Thymus (tissue), 11 donors: ENCODE measurements around the gene EXOSC10. TPM values are rescaled to one million over a fixed set of nuclear protein-coding genes. Genes with fewer than 3 reads are reported as not detected.

Experiments
- DNase-seq, 9 donors: peaks; one replicate each; pipeline ENCODE4 v3.0.0-alpha.2; 2013; ENCODE audit warnings: low spot score in 9 of 9, low read depth in 6 of 9, missing footprints in 1 of 9
- H3K27ac ChIP-seq, 2 donors: one replicate each; pipeline ENCODE4 v1.5.1; 2013; ENCODE audit warnings: control low read depth in 1 of 2, low read depth in 1 of 2, low read length in 1 of 2, mild to moderate bottlenecking in 1 of 2, moderate library complexity in 1 of 2
- H3K27me3 ChIP-seq, 2 donors: one replicate each; pipeline ENCODE4 v1.5.1; 2013; ENCODE audit warnings: low read length in 1 of 2; ENCODE audit not compliant: control insufficient read depth in 2 of 2, insufficient read depth in 1 of 2
- H3K36me3 ChIP-seq, 2 donors: one replicate each; pipeline ENCODE4 v1.5.1; 2013; ENCODE audit warnings: low read length in 1 of 2, mild to moderate bottlenecking in 1 of 2, moderate library complexity in 1 of 2; ENCODE audit not compliant: control insufficient read depth in 2 of 2, insufficient read depth in 2 of 2
- H3K4me1 ChIP-seq, 2 donors: one replicate each; pipeline ENCODE4 v1.5.1; 2013; ENCODE audit warnings: low read length in 2 of 2; ENCODE audit not compliant: control insufficient read depth in 2 of 2, insufficient read depth in 2 of 2
- H3K4me3 ChIP-seq, 2 donors: one replicate each; pipeline ENCODE4 v1.5.1; 2013; ENCODE audit warnings: low read length in 2 of 2, control low read depth in 1 of 2, mild to moderate bottlenecking in 1 of 2
- H3K9me3 ChIP-seq, 2 donors: one replicate each; pipeline ENCODE4 v1.5.1; 2013; ENCODE audit warnings: low read length in 1 of 2, mild to moderate bottlenecking in 1 of 2; ENCODE audit not compliant: control insufficient read depth in 2 of 2, insufficient read depth in 1 of 2
- WGBS: extraction: QIAGEN DNeasy Blood & Tissue Kit; methylation state at CpG from one replicate; pipeline ENCODE4 v1.1.7; 2013; 5-methylcytosine and 5-hydroxymethylcytosine counted together
- polyA plus RNA-seq: library from polyadenylated mRNA; stranded (reverse); fragments of 200-250 nt; gene quantifications from one replicate; pipeline ENCODE4 v1.2.3, GENCODE V29; 2013
- total RNA-seq: library from RNA; stranded (reverse); fragments of 120-200 nt; gene quantifications from one replicate; pipeline ENCODE4 v1.2.4, GENCODE V29; 2013
- donor health status: healthy.

Gene EXOSC10
- total and polyA plus RNA-seq, 2 donors, result 44.9 to 52.2 TPM

DNA sequence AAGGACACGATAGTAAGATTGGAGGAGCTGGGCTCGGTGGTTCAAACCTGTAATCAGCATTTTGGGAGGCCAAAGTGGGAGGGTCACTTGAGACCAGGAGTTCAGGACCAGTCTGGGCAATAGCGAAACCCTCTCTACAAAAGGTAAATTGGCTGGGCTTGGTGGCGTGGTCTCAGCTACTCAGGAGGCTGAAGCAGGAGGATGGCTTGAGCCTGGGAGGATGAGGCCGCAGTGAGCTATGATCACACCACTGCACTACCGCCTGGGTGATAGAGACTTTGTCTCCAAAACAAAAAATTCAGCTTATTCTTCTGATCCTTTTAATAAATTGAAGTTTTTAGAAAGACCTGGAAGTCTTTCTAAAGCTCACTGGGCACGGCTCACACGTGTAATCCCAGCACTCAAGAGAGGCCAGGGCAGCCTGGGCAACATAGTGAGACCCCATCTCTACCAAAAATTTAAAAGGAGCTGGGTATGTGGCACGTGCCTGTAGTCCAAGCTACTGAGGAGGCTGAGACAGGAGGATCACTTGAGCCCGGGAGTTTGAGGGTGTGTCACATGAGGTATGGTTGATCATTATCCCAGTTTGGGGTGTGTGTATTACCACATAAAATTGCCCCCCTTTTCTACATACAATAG lies 67.9 kb downstream of the EXOSC10 start:
- peaks cover 12 to 17% of the 10 kb centered on the region in 2 donors for H3K36me3 ChIP-seq
- no peak overlapping the region for H3K4me3 ChIP-seq
- no peak for DNase-seq
- 96% methylated on average over 10 of the region's 10 CpGs for WGBS
- no peaks in the 10 kb centered on the region for H3K27me3 ChIP-seq
- H3K9me3 ChIP-seq, result no peaks in the 10 kb centered on the region
- H3K27ac ChIP-seq, result no peak overlapping the region
- H3K4me1 ChIP-seq, result no peaks in the 10 kb centered on the region

DNA sequence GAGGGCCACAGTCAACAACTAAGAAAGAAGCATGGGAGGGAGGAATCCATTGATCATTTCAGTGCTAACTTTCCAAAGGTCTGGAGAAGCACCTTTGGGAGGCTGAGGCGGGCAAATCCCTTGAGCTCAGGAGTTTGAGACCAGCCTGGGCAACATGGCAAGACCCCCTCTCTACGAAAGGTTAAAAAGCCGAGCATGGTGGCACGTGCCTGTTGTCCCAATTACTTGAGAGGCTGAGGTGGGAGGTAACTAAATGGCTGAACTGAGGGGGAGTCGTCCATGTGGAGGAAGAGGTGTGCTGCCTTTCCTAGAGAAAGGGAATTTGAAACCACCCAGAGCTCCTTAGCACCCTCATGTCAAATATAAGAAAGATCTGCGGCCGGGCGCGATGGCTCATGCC lies 68.8 kb downstream of the EXOSC10 start:
- peaks cover 15 to 25% of the 10 kb centered on the region in 2 donors for H3K36me3 ChIP-seq
- H3K27ac ChIP-seq, result no peak overlapping the region
- WGBS, result 96% methylated on average over 9 of the region's 9 CpGs
- no peak for DNase-seq
- H3K27me3 ChIP-seq, result no peaks in the 10 kb centered on the region
- no peaks in the 10 kb centered on the region for H3K4me1 ChIP-seq
- H3K4me3 ChIP-seq, result no peak overlapping the region
- no peaks in the 10 kb centered on the region for H3K9me3 ChIP-seq

DNA sequence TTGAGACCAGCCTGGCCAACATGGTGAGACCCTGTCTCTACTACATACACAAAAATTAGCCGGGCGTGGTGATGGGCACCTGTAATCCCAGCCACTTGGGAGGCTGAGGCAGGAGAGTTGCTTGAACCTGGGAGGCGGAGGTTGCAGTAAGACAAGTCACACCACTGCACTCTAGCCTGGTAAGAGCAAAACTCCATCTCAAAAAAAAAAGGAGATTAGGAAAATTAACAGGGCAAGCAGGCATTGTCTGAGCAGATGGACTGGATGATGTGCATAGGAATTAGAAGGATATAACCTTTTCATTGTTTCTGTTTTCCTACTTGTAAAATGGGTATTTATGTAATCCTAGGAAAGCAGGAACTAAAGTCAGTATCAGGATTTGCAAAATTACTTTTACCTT lies 71.7 kb downstream of the EXOSC10 start:
- H3K36me3 ChIP-seq, result peaks cover 23 to 45% of the 10 kb centered on the region in 2 donors
- H3K4me3 ChIP-seq, result no peak overlapping the region
- WGBS, result 97% methylated on average over 3 of the region's 3 CpGs
- no peaks in the 10 kb centered on the region for H3K27me3 ChIP-seq
- no peaks in the 10 kb centered on the region for H3K4me1 ChIP-seq
- no peaks in the 10 kb centered on the region for H3K9me3 ChIP-seq
- H3K27ac ChIP-seq, result no peak overlapping the region
- DNase-seq, result no peak

DNA sequence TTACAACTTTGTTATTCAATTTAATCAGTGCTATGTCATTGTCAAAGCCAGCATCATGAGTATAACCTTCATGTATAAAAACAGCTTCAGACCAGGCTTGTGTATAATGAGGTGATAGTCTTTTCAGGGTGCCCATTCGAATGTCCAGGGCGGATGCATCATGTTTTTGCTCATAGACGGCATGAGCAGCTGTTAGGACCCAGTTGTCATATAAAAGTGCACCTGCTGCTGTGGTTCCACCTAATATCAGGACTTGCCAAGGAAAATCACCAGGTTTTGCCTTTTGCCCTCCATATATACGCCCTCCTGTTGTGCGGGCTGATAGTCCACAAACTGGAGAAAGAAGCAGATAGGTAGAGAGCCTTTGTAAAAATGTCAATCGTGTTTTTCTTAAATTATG lies 72.4 kb downstream of the EXOSC10 start:
- no peaks in the 10 kb centered on the region for H3K9me3 ChIP-seq
- no peaks in the 10 kb centered on the region for H3K27me3 ChIP-seq
- 81% methylated on average over 6 of the region's 6 CpGs for WGBS
- H3K36me3 ChIP-seq, result peaks cover 25 to 49% of the 10 kb centered on the region in 2 donors
- no peak overlapping the region for H3K4me3 ChIP-seq
- H3K4me1 ChIP-seq, result no peaks in the 10 kb centered on the region
- H3K27ac ChIP-seq, result no peak overlapping the region
- DNase-seq, result no peak

DNA sequence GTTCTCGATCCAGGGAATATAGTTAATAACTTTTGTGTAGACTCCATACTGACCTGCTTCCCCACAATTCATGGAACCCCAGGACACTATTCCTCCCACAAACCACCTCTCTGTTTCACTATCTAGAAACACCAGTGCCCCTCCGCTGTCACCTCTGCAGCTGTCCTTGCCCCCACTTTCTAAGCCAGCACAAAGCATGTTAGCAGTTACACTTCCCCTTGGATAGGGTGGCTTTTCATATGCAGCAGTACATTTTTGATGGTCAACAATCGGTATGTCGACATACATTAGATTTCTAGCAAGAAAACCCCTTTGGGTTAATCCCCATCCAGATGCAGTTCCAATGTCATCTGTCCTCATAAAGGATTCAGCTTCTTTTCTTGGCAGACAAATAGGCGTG lies 72.8 kb downstream of the EXOSC10 start:
- 98% methylated on average over 5 of the region's 5 CpGs for WGBS
- no peaks in the 10 kb centered on the region for H3K9me3 ChIP-seq
- peaks cover 29 to 53% of the 10 kb centered on the region in 2 donors for H3K36me3 ChIP-seq

DNA sequence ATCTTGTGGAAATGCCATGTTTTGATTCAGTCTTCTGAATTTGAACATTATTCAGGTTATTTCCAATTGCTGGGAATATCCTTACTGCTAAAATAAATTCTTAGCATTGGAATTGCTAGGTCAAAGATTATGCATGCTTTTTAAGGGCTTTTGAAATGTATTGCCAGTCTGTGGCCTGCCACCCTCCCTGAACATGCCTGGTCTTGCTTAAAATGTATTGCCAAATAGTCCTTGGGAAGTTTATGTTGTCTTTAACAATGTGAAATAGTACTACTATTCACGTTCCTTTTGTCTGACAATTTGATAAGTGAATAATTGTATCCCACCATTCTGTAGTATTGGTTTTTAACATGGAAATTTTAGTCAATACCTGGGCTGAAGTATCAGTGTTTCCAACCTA lies 73.6 kb downstream of the EXOSC10 start:
- Histone ChIP-seq H3K27me3 (no peaks in the 10 kb centered on the region), H3K4me3 (no peak overlapping the region), H3K9me3 (no peaks in the 10 kb centered on the region), H3K36me3 (peaks cover 36 to 62% of the 10 kb centered on the region in 2 donors), H3K4me1 (no peaks in the 10 kb centered on the region), H3K27ac (no peak overlapping the region)
- DNase-seq, result no peak
- WGBS, result 95% methylated on average over 1 of the region's 1 CpG

More for the DNA sequence above, 72.8 kb downstream of the EXOSC10 start:
- Histone ChIP-seq H3K27ac (no peak overlapping the region), H3K4me3 (no peak overlapping the region), H3K27me3 (no peaks in the 10 kb centered on the region), H3K4me1 (no peaks in the 10 kb centered on the region)
- DNase-seq, result no peak

DNA sequence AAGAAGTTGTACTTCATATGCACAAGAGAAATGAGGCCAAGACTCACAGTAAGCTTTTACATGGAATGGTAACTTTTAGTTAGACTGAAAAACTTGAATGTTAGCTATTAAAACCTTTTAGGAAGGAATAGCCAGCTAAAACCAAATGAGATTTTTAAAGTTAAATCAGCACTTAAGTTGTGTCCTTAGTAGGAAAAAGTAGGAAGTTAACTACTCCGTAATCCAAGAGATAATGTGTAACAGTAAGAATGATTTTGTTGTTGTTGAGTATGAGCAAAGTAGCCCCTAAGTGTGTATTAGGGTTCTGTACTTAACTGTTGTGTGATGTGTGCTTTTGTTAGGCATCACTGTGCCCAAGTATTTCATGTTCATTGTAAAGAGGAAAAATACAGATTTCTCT lies 74.1 kb downstream of the EXOSC10 start:
- peaks cover 35 to 65% of the 10 kb centered on the region in 2 donors for H3K36me3 ChIP-seq
- no peak overlapping the region for H3K27ac ChIP-seq
- H3K27me3 ChIP-seq, result no peaks in the 10 kb centered on the region
- H3K4me1 ChIP-seq, result no peaks in the 10 kb centered on the region
- no peak for DNase-seq
- no peak overlapping the region for H3K4me3 ChIP-seq
- no peaks in the 10 kb centered on the region for H3K9me3 ChIP-seq
- 98% methylated on average over 1 of the region's 1 CpG for WGBS

DNA sequence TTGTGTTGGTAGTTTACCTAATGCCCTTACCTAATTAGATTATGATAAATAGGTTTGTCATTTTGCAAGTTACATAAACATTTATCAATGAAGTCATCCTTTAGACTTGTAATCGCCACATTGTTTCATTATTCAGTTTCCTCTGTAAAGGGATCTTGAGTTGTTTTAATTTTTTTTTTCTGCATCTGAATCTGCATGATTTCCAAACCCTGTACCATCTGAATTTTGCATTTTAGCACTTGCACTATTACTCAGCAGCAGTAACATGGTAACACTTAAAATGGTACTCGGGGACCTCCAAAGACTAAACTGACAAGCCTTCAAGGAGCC lies 74.8 kb downstream of the EXOSC10 start:
- Histone ChIP-seq H3K27ac (no peak overlapping the region), H3K36me3 (peaks cover 41 to 68% of the 10 kb centered on the region in 2 donors), H3K27me3 (no peaks in the 10 kb centered on the region), H3K4me3 (no peak overlapping the region), H3K9me3 (no peaks in the 10 kb centered on the region), H3K4me1 (no peaks in the 10 kb centered on the region)
- DNase-seq, result no peak
- 96% methylated on average over 2 of the region's 2 CpGs for WGBS

DNA sequence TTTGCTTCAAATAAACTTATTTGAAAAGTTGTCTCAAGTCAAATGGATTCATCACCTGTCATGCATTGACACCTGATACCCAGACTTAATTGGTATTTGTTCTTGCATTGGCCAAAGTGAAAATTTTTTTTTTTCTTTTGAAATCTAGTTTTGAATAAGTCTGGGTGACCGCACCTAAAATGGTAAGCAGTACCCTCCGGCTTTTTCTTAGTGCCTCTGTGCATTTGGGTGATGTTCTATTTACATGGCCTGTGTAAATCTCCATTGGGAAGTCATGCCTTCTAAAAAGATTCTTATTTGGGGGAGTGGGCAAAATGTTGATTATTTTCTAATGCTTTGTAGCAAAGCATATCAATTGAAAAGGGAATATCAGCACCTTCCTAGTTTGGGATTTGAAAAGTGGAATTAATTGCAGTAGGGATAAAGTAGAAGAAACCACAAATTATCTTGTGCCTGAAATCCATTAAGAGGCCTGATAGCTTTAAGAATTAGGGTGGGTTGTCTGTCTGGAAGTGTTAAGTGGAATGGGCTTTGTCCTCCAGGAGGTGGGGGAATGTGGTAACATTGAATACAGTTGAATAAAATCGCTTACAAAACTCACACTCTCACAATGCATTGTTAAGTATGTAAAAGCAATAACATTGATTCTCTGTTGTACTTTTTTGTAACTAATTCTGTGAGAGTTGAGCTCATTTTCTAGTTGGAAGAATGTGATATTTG lies 75.4 kb downstream of the EXOSC10 start:
- no peaks in the 10 kb centered on the region for H3K4me1 ChIP-seq
- no peaks in the 10 kb centered on the region for H3K9me3 ChIP-seq
- no peak overlapping the region for H3K4me3 ChIP-seq
- H3K27ac ChIP-seq, result no peak overlapping the region
- DNase-seq, result no peak
- 94% methylated on average over 3 of the region's 3 CpGs for WGBS
- H3K27me3 ChIP-seq, result no peaks in the 10 kb centered on the region
- H3K36me3 ChIP-seq, result peaks cover 47 to 71% of the 10 kb centered on the region in 2 donors
